OCI-LY3 (cell line): ENCODE results near the gene MXI1.

Experiments used
- H2AFZ ChIP-seq: fragments of 200-600, 300-600 bp; shearing (Covaris generic); 2 replicates; pipeline ENCODE4 v1.6.0; 2014; ENCODE audit warnings: antibody characterized with exemption, low read depth, low read length
- H3K27ac ChIP-seq: fragments of 200-600, 300-600 bp; sonication (generic); 2 replicates; pipeline ENCODE4 v1.5.1; 2014; ENCODE audit warnings: mild to moderate bottlenecking, low read length, moderate library complexity, mixed read lengths
- H3K27me3 ChIP-seq: fragments of 200-600, 300-600 bp; sonication (generic); 2 replicates; pipeline ENCODE4 v1.6.1; 2014; ENCODE audit warnings: low read depth, low read length, mixed read lengths
- H3K36me3 ChIP-seq: fragments of 200-600, 300-600 bp; sonication (generic); replicated peaks from 2 replicates; pipeline ENCODE3; 2014; ENCODE audit warnings: low read depth, low read length, mixed read lengths
- H3K4me1 ChIP-seq: fragments of 300-600, 200-600 bp; sonication (generic); 2 replicates; pipeline ENCODE4 v1.6.1; 2014; ENCODE audit warnings: low read length, mixed read lengths
- H3K4me2 ChIP-seq: fragments of 200-600, 300-600 bp; sonication (generic); 2 replicates; pipeline ENCODE4 v1.6.1; 2014; ENCODE audit warnings: low read length, mixed read lengths
- H3K4me3 ChIP-seq: fragments of 300-600, 200-600 bp; sonication (generic); 2 replicates; pipeline ENCODE4 v1.5.1; 2014; ENCODE audit warnings: antibody characterized with exemption, mild to moderate bottlenecking, low read length, moderate library complexity
- H3K79me2 ChIP-seq: fragments of 300-600, 200-600 bp; shearing (Covaris generic); 2 replicates; pipeline ENCODE4 v1.6.1; 2014; ENCODE audit warnings: mild to moderate bottlenecking, low read length, mixed read lengths
- H3K9ac ChIP-seq: fragments of 300-600, 200-600 bp; shearing (Covaris generic); 2 replicates; pipeline ENCODE4 v1.6.0; 2014; ENCODE audit warnings: mild to moderate bottlenecking, low read length, moderate library complexity
- H3K9me3 ChIP-seq: fragments of 200-600, 300-600 bp; shearing (Covaris generic); 2 replicates; pipeline ENCODE4 v1.6.1; 2014; ENCODE audit warnings: low read length, mixed read lengths; ENCODE audit not compliant: insufficient read depth
- H4K20me1 ChIP-seq: fragments of 200-600, 300-600 bp; sonication (generic); 2 replicates; pipeline ENCODE4 v1.6.1; 2016; ENCODE audit warnings: low read length, mixed read lengths; ENCODE audit not compliant: insufficient read depth
- CTCF ChIP-seq: fragments of 200-600, 300-600 bp; sonication (generic); IDR thresholded peaks from 2 replicates; pipeline ENCODE4 v1.5.1; 2014; ENCODE audit warnings: antibody characterized with exemption, low read length, low read depth
- EZH2phosphoT487 ChIP-seq: fragments of 200-600 bp; shearing (Covaris generic); IDR thresholded peaks from 2 replicates; pipeline ENCODE4 v1.6.1; 2018; ENCODE audit warnings: antibody characterized with exemption, mixed run types, low read depth

Gene MXI1

DNA sequence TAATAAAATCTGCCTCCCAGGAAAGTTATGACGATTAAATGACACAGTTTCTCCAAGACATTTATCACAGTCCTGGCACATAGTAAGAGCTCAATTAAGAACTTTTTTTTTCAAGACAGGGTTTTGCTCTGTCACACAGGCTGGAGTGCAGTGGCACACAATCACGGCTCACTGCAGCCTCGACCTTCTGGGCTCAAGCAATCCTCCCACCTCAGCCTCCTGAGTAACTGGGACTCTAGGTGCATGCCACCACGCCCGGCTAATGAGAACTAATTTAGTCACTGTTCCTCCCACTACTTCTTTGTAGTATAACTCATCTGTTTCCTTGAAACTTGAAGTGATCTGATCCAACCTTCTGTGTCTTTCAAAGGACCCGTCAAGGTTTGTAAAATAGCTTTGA is 42.2 kb upstream of the MXI1 start:
- no peaks in the 10 kb centered on the region for H3K36me3 ChIP-seq
- H3K4me3 ChIP-seq: no peak overlapping the region
- no peaks in the 10 kb centered on the region for H3K4me1 ChIP-seq
- H3K79me2 ChIP-seq: no peaks in the 10 kb centered on the region
- no peak overlapping the region for H3K27ac ChIP-seq
- no peaks in the 10 kb centered on the region for H4K20me1 ChIP-seq
- H3K9me3 ChIP-seq: no peaks in the 10 kb centered on the region
- no peak overlapping the region for H3K9ac ChIP-seq
- peaks cover 38% of the 10 kb centered on the region for H3K27me3 ChIP-seq
- TF ChIP-seq EZH2phosphoT487 (no peak), CTCF (no peak)
- H3K4me2 ChIP-seq: no peak overlapping the region
- H2AFZ ChIP-seq: no peak overlapping the region

GRCh38 chr10:110167149-110167548 is 40.3 kb upstream of the MXI1 start:
- Histone ChIP-seq H3K27me3 (peaks cover 46% of the 10 kb centered on the region), H3K36me3 (no peaks in the 10 kb centered on the region), H3K9ac (no peak overlapping the region), H3K79me2 (no peaks in the 10 kb centered on the region), H2AFZ (no peak overlapping the region), H3K4me2 (no peak overlapping the region), H3K4me1 (no peaks in the 10 kb centered on the region), H3K4me3 (no peak overlapping the region), H3K27ac (no peak overlapping the region), H4K20me1 (no peaks in the 10 kb centered on the region), H3K9me3 (no peaks in the 10 kb centered on the region)
- no peak for TF ChIP-seq EZH2phosphoT487
- TF ChIP-seq CTCF: no peak

GRCh38 chr10:110168601-110169481 is 38.6 kb upstream of the MXI1 start:
- Histone ChIP-seq H3K4me1 (no peaks in the 10 kb centered on the region), H3K9me3 (no peaks in the 10 kb centered on the region), H4K20me1 (no peaks in the 10 kb centered on the region), H3K4me3 (no peak overlapping the region), H3K27me3 (peaks cover 37% of the 10 kb centered on the region), H3K79me2 (no peaks in the 10 kb centered on the region), H3K36me3 (no peaks in the 10 kb centered on the region), H2AFZ (no peak overlapping the region), H3K4me2 (no peak overlapping the region), H3K9ac (no peak overlapping the region), H3K27ac (no peak overlapping the region)
- TF ChIP-seq EZH2phosphoT487 (no peak), CTCF (no peak)

GRCh38 chr10:110169586-110169985 is 37.8 kb upstream of the MXI1 start:
- Histone ChIP-seq H3K79me2 (no peaks in the 10 kb centered on the region), H4K20me1 (no peaks in the 10 kb centered on the region), H3K27ac (no peak overlapping the region), H3K9me3 (no peaks in the 10 kb centered on the region), H3K27me3 (peaks cover 36% of the 10 kb centered on the region), H2AFZ (no peak overlapping the region), H3K4me2 (no peak overlapping the region), H3K4me3 (no peak overlapping the region), H3K36me3 (no peaks in the 10 kb centered on the region), H3K9ac (no peak overlapping the region), H3K4me1 (no peaks in the 10 kb centered on the region)
- no peak for TF ChIP-seq CTCF
- no peak for TF ChIP-seq EZH2phosphoT487
